ENCODE measurements around the gene RNU6-1.
A peak's percentile ranks its signal among the peaks of the same experiment; 100 is the strongest.

Gene RNU6-1

DNA sequence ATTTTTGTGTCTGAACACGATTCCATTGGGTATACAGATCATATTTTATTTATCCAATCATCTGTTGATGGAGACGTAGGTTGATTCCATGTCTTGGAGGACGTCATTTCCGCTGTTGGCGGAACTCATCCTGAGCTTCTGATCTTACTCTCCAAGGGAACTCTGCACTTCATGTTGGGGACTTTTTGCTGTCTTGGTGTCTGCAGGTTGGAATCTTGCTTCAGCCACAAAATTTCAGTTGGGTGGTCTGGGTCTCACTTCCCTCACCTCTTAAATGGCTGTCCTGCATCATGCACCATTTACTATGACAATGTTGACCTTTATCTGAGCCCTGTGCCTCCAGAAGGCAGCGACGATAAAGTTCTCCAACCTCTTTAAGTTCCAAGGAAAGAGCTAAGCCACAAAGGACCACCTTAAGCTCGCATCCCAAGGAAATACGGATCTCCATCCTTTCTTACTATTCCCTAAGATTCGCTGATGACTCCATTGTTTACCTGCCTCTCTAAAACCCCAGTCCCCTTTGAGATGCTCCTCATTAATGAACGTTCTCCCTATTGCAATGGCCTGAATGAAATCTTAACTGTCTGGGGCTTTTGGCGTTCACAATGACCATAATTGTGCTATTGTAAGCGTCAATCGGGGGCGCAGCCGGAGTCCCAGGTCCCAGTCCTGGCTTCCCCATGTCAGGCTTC lies 23.1 kb upstream of the RNU6-1 start:
- no peak for DNase-seq
- in situ Hi-C loops (cut with HindIII; ENCODE audit: low pct_ligation_motif_present, low pct_unique_long_range_greater_than_20kb, low sequenced_read_pairs) = no loop called here

DNA sequence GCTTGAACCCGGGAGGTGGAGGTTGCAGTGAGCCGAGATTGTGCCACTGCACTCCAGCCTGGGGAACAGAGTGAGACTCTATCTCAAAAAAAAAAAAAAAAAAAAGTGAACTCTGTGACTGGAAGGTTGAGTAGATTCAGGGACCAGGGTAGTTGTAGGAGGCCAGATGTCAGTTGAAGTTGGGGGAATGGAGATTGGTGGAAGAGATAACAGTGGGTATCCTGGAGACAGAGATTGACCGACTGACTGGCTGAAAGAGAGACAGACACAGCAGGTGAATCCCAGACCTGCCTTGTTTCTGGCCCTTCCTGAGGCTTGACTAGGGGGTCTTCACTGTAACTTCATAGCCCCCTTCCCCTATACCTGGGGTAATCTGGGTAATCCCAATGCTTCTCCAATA lies 22.1 kb upstream of the RNU6-1 start:
- in situ Hi-C loops (cut with HindIII; ENCODE audit: low pct_ligation_motif_present, low pct_unique_long_range_greater_than_20kb, low sequenced_read_pairs) = no loop called here
- no peak for DNase-seq

DNA sequence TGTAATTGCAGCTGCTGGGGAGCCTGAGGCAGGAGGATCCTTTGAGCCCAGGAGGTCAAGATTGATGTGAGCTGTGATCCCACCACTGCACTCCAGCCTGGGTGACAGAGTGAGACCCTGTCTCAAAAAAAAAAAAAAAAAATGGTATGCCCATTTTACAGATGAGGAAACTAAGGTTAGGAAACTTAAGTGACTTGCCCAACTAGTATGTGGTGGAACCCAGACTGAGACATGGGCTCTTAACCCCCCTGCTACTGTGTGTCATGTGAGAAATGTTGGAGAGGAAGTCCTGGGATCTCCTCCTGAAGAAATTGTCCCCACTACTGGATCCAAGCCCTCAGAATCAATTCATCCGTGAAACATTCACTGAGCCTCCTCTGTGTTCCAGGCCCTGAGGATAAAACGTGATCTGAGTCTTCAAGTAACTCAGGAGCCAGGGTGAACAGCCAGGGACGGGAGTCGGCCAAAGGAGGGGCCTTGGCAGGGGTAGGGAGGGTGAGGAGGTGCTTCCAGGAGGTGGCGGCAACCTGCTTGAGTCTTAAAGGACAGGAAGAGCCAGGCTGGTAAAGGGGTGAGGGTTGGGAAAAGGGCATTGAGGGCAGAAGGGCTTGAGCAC lies 19.6 kb upstream of the RNU6-1 start:
- in situ Hi-C loops (cut with HindIII; ENCODE audit: low pct_ligation_motif_present, low pct_unique_long_range_greater_than_20kb, low sequenced_read_pairs) = no loop called here
- no peak for DNase-seq

DNA sequence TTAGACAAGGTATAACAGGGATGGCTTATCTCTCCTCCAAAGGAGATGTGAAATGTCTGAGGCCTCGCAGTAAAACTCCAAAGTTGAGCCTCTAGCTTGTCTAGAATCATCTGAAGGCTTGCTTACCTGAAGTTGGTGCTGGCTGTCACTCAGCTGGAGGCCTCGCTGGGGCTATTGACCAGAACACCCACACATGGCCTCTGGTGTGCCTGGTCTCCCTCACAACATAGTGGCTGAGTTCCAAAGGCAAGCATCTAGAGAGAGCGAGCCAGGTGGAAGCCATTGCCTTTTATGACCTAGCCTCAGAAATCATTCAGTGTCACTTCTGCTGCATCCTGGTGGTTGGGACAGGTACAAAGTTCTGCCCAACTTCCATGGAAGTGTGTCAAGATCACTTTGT lies 17.4 kb upstream of the RNU6-1 start:
- in situ Hi-C loops (cut with HindIII; ENCODE audit: low pct_ligation_motif_present, low pct_unique_long_range_greater_than_20kb, low sequenced_read_pairs) = no loop called here
- DNase-seq = no peak

DNA sequence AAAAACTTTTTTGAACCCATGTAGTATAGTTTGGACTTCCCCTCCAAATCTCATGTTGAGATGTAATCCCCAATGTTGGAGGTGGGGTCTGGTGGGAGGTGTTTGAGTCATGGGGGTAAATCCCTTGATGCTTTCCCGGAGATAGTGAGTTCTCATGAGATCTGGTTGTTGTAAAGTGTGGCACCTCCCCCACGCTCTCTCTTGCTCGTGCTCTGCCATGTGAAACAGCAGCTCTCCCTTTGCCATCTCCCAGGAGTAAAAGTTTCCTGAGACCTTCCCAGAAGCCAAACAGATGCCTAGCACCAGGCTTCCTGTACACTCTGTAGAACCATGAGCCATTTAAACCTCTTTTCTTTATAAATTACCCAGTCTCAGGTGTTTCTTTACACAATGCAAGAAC lies 16.0 kb upstream of the RNU6-1 start:
- in situ Hi-C loops (cut with HindIII; ENCODE audit: low pct_ligation_motif_present, low pct_unique_long_range_greater_than_20kb, low sequenced_read_pairs) = no loop called here
- no peak for DNase-seq

DNA sequence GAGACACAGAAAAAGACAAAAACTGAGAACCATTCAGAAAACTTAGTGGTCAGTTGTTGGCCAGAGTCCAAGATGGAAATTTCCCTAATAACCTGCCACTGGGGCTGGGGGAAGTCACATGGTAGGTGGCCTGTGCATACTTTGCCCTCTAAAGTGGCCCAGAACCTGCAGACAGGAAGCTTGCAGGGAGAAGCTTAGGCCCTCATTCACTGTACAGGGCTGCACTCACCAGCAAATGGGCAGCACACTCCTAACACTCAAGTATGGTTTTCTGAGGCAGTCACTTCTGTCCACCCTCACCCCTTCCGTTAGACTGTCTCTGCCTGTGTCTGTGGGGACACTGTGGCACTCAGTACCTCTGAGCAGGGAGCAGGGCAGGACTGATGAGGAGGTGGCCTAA lies 14.5 kb upstream of the RNU6-1 start:
- in situ Hi-C loops (cut with HindIII; ENCODE audit: low pct_ligation_motif_present, low pct_unique_long_range_greater_than_20kb, low sequenced_read_pairs) = no loop called here
- no peak for DNase-seq

DNA sequence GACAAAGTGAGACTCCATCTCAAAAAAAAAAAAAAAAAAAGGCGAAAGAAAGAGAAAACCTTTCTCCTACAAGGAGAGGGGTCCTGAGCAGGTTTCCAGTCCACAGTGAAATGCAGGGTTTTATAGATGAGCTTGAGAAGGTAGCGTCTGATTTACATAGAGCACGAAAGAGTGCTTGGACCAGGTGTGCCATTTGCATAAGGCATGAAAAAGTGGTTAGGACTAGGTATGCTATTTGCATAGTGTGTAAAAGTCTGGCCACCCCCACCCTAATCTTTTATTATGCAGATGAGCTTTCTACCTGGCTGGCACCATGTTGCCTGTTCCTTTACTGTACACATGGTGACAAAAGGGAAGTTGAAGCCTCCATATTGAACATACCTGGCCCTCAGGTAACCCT lies 13.6 kb upstream of the RNU6-1 start:
- in situ Hi-C loops (cut with HindIII; ENCODE audit: low pct_ligation_motif_present, low pct_unique_long_range_greater_than_20kb, low sequenced_read_pairs) = no loop called here
- no peak for DNase-seq

DNA sequence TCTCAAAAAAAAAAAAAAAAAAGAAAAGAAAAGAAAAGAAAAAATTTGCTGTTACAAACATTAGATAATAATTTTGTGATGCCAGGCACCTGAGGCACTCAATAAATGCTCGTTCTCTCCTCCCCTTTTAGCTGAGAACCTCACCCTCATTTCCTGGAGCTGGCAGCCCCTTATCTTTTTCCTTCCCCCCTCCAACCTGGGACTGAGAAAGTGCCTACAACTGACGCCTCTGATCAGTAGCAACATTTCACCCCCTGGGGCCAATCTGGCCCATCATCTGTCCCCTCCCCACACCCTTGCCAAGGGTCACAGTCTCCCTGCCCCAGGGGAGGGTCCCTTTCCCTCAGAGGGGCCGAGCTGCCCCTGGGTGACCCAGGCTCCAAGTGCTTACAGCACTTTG lies 12.6 kb upstream of the RNU6-1 start:
- DNase-seq = no peak
- in situ Hi-C loops (cut with HindIII; ENCODE audit: low pct_ligation_motif_present, low pct_unique_long_range_greater_than_20kb, low sequenced_read_pairs) = no loop called here

DNA sequence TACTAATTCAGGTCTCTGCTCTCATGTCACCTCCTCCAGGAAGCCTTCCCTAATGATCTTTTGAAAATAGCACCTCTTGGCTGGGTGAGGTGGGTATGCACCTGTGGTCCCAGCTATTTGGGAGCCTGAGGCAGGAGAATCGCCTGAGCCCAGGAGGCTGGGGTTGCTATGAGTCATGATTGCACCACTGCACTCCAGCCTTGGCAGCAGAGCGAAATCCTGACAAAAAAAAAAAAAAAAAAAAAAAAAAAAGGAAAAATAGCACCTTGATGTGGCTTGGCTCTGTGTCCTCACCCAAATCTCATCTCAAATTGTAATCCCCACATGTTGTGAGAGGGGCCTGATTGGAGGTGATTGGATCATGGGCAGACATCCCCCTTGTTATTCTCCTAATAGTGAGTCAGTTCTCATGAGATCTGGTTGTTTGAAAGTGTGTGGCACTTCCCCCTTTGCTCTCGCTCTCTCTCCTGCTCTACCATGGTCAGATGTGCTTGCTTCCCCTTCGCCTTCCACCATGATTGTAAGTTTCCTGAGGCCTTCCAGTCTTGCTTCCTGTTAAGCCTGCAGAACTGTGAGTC lies 11.2 kb upstream of the RNU6-1 start:
- DNase-seq = no peak
- in situ Hi-C loops (cut with HindIII; ENCODE audit: low pct_ligation_motif_present, low pct_unique_long_range_greater_than_20kb, low sequenced_read_pairs) = no loop called here

DNA sequence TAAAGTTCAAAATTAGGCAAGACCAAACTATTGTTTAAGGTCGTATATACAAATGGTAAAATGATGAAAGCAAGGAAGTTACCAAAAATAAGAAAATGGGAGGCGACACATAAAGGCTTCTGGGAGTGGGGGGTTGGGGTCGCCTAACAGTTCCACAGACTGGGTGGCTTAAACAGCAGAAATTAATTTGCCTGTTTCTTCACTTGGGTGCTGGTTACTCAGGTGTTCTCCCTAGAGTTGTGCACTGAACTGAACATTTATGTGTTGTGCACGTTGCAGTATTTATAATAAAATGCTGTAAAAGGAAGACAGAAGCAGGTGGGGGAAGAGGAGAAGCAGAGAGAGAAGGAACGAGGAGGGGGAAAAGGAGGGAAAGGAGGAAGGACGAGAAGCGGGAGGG lies 10.5 kb upstream of the RNU6-1 start:
- DNase-seq = no peak
- in situ Hi-C loops (cut with HindIII; ENCODE audit: low pct_ligation_motif_present, low pct_unique_long_range_greater_than_20kb, low sequenced_read_pairs) = no loop called here

DNA sequence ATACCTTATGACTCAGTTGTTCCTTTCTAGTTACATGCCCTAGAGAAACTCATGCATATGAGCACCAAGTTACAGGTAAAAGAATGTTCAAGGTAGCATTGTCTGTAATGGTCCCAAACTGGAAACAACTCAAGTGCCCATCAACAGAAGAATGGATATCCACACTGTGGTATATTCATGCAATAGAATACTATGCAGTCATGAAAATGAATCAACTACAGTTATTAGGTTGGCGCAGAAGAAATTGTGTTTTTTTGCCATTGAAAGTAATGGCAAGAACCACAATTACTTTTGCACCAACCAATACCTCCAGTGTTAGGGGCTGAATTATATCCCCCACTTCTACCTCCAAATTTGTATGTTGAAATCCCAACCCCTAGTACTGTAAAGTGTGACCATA lies 9.7 kb upstream of the RNU6-1 start:
- no peak for DNase-seq
- in situ Hi-C loops (cut with HindIII; ENCODE audit: low pct_ligation_motif_present, low pct_unique_long_range_greater_than_20kb, low sequenced_read_pairs) = no loop called here

DNA sequence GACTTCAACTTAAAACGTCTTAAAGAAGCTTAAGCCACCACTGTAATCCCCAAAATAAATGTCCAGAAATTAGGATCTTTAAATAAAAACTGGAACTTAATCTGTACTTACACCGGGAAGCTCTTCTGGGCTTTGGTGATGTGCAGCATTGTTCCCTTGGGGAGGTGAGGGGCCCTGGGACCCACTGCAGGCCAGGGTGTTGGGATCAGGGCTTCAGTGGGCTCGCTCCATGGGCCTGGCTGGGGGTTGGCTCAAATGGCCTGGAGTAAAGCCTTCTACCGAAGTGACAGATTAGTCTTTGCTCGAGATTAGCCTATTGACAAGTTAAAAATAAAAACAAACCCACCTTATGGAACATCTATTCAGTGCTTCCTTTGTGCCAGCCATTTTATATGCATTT lies 6.1 kb upstream of the RNU6-1 start:
- in situ Hi-C loops (cut with HindIII; ENCODE audit: low pct_ligation_motif_present, low pct_unique_long_range_greater_than_20kb, low sequenced_read_pairs) = no loop called here
- no peak for DNase-seq

DNA sequence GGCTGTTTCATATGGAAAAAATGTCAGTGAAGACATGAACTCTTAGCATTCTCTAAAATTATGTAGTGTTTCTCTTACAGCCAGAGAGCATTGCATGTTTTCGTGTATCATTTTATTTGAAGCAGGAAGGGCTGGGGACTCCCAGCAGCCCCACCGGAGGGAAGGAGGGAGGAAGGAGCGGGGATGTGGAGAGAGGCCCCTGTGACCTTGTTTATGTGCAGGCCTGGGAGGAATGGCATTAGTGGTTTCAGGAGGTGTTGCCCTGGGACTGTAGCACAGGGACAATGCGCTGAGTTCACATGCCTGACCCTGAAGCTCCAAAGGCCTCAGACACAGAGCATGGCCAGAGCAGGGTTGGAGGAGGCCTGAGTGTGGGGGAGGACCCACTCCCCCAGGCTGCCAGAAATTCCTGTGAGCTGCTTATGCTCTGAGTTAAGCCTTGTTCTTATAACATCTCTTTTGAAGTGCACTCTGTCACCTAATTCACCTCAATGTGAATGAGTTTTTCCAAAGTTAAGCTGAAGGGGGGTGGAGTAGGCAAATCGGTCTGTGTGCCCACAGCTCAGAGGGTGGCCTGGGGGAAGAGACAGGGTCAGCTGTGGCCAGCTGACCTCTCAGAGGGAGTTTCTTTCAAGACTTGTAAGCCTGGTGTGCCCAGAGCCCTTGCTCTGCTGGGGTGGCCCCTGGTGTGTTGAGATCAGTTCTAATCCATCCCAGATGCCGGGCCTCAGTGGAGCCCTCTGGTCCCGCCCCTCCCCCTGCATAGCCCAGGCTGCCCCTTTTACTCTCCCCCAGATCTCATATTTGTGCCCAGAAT lies 3.9 kb upstream of the RNU6-1 start:
- no peak for DNase-seq
- in situ Hi-C loops (cut with HindIII; ENCODE audit: low pct_ligation_motif_present, low pct_unique_long_range_greater_than_20kb, low sequenced_read_pairs) = no loop called here

DNA sequence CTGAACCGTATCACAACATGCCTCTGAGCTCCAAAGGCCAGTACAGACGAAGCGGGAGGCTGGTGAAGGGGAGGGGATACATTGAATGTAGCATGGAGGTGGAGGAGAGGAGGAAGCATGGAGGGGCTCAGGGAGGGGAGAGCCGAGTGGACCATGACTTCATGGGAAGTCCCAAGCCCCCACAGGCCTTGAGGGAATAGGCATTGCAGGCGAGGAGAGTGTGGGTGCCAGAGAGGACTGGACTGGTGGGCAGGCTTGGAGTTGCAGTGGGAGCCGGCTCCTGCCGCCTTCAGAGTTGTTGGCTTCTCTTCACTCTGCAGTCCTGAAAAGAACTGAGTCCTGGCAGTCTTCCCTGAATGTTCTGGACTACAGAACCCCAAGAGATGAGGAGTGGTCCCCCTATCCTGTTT lies 3.3 kb upstream of the RNU6-1 start:
- DNase-seq = no peak
- in situ Hi-C loops (cut with HindIII; ENCODE audit: low pct_ligation_motif_present, low pct_unique_long_range_greater_than_20kb, low sequenced_read_pairs) = no loop called here

DNA sequence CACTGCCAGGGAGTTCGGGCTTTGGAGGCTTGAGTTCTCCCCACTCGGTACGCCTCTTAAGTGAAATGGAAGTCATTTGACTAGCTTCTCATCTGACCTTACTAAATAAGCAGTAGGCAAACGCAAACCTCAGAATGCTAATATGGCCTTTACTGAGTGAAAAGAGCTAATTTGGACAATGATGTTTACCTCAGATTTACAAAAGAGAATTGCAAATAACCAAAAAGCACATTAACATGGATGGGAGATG lies 1.6 kb upstream of the RNU6-1 start:
- in situ Hi-C loops (cut with HindIII; ENCODE audit: low pct_ligation_motif_present, low pct_unique_long_range_greater_than_20kb, low sequenced_read_pairs) = no loop called here
- no peak for DNase-seq

DNA sequence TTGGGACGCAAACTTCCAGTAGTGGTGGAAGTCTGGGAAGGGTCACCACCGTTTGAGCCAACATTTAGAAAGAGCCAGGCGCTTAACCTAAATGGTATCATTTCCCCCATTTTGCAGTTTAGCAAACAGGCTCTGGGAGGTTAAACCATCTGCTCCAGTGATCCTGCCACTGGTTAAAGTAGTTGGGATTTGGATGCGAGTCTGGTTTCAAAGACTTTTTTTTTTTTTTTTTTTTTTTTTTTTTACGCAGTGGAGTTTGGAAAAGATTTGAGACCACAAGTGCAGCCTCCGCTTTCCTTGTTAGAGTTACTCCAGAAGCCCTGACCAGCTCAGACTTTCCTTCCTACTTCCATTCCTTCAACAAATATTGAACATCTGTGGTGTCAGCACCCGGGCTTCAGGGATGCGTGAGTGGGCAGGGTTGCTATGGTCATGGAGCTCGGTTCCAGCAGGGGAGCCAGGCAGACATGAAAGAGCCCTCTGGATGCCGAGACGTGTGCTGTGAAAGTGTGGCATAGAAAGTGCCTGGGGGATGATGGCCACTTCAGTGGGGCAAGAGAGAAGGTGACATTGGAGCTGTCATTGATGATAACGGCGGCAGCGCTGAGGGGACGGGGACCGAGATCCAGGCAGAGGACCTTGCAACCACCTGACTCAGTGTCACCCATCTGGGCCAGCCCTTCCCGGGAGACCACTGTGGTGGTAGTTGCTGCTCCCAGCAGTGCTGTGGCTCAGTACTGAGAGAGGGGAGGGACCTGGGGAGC lies 1.1 kb upstream of the RNU6-1 start:
- no peak for DNase-seq
- in situ Hi-C loops (cut with HindIII; ENCODE audit: low pct_ligation_motif_present, low pct_unique_long_range_greater_than_20kb, low sequenced_read_pairs) = no loop called here

DNA sequence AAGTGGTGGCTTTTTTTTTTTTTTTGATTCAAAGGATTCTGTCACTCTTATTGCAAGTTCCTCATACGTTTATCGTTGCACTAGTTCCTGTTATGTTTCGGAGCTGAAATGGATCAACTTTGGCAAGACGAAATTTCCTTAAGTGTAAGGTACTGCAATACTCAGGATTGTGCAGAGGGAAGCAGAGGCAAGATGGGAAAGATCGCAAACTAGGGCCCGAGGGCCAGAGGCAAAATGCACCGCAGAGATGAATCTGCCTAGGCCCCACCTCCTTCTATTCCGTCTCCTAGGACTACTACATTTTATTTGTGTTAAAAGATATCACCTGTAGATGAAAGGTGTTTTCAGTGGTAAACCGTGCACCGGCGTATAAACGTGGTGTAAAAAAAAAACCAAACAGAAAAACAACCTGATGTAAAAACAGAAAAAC lies 331 bp downstream of the RNU6-1 start:
- DNase-seq = peak; percentile 44
- in situ Hi-C loops (cut with HindIII; ENCODE audit: low pct_ligation_motif_present, low pct_unique_long_range_greater_than_20kb, low sequenced_read_pairs) = no loop called here

DNA sequence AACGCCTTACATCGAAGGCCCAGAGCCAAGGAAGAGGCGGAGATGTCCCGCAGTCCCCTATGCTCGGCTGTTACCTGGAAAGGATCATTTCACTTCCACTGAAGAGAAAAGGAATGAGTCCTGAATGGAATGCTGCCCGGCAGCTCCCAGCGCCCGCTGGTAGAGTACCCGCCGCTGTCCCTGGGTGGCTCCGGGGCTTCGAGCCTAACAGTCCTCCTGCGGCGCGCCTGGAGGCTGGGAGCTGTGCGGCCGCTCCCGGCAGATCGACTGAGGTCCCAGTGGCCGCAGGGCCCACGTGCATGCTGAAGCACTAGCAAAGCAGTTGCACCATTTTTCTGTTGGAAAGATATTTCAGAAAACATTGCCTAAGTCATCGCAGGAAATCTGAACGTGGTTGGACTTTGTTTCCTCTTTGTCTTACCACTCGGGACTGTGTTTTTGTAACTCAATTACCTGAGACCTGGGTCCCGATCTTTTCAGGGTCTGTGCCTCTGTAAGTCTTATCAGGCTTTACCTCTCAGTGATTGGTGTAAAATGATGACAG lies 984 bp downstream of the RNU6-1 start:
- DNase-seq = no peak
- in situ Hi-C loops (cut with HindIII; ENCODE audit: low pct_ligation_motif_present, low pct_unique_long_range_greater_than_20kb, low sequenced_read_pairs) = no loop called here

DNA sequence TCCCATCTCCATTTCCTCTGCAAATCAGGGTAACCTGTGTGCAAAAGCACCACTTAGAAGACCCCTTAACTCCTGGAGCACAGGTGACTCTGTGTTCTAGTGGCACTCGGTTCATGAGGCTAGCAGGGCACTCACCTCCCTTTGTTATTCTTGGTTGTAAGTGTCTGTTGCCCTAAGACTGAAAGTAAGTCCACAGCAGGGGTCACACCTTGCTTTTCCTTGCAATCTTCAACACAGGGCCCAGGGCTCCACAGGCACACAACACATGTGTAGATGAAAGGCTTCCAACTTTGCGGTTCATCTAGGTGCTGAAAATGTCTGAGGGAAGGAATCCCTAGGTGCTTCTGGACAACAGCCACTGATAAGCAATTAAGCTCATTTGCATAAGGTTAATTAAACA lies 2.9 kb downstream of the RNU6-1 start:
- in situ Hi-C loops (cut with HindIII; ENCODE audit: low pct_ligation_motif_present, low pct_unique_long_range_greater_than_20kb, low sequenced_read_pairs) = no loop called here
- no peak for DNase-seq
